Measurements from ENCODE around the gene PLOD1. TPM values are rescaled to one million over a fixed set of nuclear protein-coding genes. Genes with fewer than 3 reads are reported as not detected.

PLOD1 gene
- total RNA-seq, 1 experiment from 2014 or later, result 46.9 TPM

DNA sequence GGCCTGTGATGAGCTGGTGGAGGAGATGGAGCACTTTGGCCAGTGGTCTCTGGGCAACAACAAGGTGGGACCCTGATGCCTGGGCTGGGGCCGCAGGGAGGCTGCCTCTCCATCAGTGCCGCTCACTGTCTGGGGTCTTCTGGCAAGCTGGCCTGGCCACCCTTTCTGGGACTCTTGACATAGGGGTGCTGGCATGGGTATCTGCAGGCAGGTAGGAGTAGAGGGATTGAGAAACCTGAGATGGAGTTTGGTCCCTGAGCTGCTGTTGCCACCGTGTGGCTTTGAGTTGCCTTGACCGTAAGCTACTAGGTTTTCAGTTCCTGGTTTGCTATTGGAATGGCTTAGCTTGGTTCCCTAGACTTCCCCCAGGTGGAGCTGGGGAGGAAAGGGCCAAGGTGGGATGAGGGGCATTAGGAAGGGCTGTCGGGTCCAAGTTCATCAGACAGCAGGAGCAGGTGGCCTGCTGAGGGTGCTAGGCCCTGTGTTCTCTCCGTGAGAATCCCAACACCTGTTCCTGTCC, 32.6 kb downstream of the PLOD1 start:
- ChIA-PET CTCF (interaction anchor here (0.6 to 2.5 kb wide), 47 partner anchors 9 to 308 kb away, joined by 3 to 49 read pairs (median 5); partner anchors contain the start of genes CLCN6, FBXO6, KIAA2013 and MFN2), POLR2A (interaction anchor here (0.6 to 2.2 kb wide), 6 partner anchors 13 to 58 kb away, joined by 3 to 61 read pairs (median 3); partner anchors contain the start of genes MFN2 and PLOD1)
- peak overlapping the region; percentile 74; the same call in 1 of the 2 replicates for H3K27ac Mint-ChIP-seq
- peak; percentile 99 for ATAC-seq
- H3K9me3 Mint-ChIP-seq, result no peaks in the 10 kb centered on the region
- peak; percentile 78 for DNase-seq (ENCODE audit: low spot score)
- TF ChIP-seq FOXK1 (CRISPR knock-in tag; IDR thresholded peaks at IDR 0.05), result no peak
- TF ChIP-seq FOXP1 (CRISPR knock-in tag; IDR thresholded peaks at IDR 0.05; ENCODE audit: borderline replicate concordance), result no peak
- TF ChIP-seq ZNF232 (CRISPR knock-in tag; IDR thresholded peaks at IDR 0.05), result no peak
- no peak for TF ChIP-seq ZSCAN18 (CRISPR knock-in tag; IDR thresholded peaks at IDR 0.05)
- peaks cover 6% of the 10 kb centered on the region for H3K36me3 Mint-ChIP-seq
- H3K27me3 Mint-ChIP-seq (ENCODE audit: low read depth), result no peaks in the 10 kb centered on the region
- no peaks in the 10 kb centered on the region for H3K4me1 Mint-ChIP-seq
- no peak overlapping the region for H3K4me3 Mint-ChIP-seq

- no peaks in the 10 kb centered on the region for H3K9me3 Mint-ChIP-seq
- ChIA-PET CTCF (interaction anchor here (1.7 kb wide), 1 partner anchor 101 kb away, joined by 4 read pairs; no protein-coding TSS in a partner anchor), POLR2A (no interaction called here)
- no peak overlapping the region for H3K4me3 Mint-ChIP-seq
- ATAC-seq (no peak), DNase-seq (ENCODE audit: low spot score) (no peak)
- TF ChIP-seq TCF7 (CRISPR knock-in tag; IDR thresholded peaks at IDR 0.05; ENCODE audit: low read depth), result no peak
- no peaks in the 10 kb centered on the region for H3K27me3 Mint-ChIP-seq (ENCODE audit: low read depth)
- H3K27ac Mint-ChIP-seq, result peak overlapping the region; percentile 86
- no peaks in the 10 kb centered on the region for H3K4me1 Mint-ChIP-seq
- peaks cover 12% of the 10 kb centered on the region for H3K36me3 Mint-ChIP-seq
Observed at GRCh38 chr1:11970441-11971185, 36.1 kb downstream of the PLOD1 start.

- Mint-ChIP-seq H3K36me3 (peaks cover 17% of the 10 kb centered on the region), H3K4me3 (no peak overlapping the region), H3K27me3 (ENCODE audit: low read depth) (no peaks in the 10 kb centered on the region), H3K4me1 (peaks cover 21% of the 10 kb centered on the region), H3K27ac (0 out of 2 replicates have a peak overlapping the region, but pooled peaks have one; percentile 11), H3K9me3 (no peaks in the 10 kb centered on the region)
- TF ChIP-seq GRHL2 (CRISPR knock-in tag; IDR thresholded peaks at IDR 0.05; ENCODE audit: insufficient replicate concordance, severe bottlenecking) (no peak), ZNF121 (CRISPR knock-in tag; IDR thresholded peaks at IDR 0.05) (no peak), ZSCAN18 (CRISPR knock-in tag; IDR thresholded peaks at IDR 0.05) (no peak), ZNF281 (CRISPR knock-in tag; IDR thresholded peaks at IDR 0.05) (no peak), NR2C2 (CRISPR knock-in tag; IDR thresholded peaks at IDR 0.05) (no peak), ETV6 (CRISPR knock-in tag; IDR thresholded peaks at IDR 0.05) (no peak), MYBL2 (CRISPR knock-in tag; IDR thresholded peaks at IDR 0.05) (no peak), KAT7 (CRISPR knock-in tag; IDR thresholded peaks at IDR 0.05; ENCODE audit: borderline replicate concordance) (no peak), PRRX2 (CRISPR knock-in tag; IDR thresholded peaks at IDR 0.05) (no peak), FOXP1 (CRISPR knock-in tag; IDR thresholded peaks at IDR 0.05; ENCODE audit: borderline replicate concordance) (no peak), ZBTB21 (CRISPR knock-in tag; IDR thresholded peaks at IDR 0.05; ENCODE audit: borderline replicate concordance) (no peak), MXD4 (CRISPR knock-in tag; IDR thresholded peaks at IDR 0.05; ENCODE audit: borderline replicate concordance) (no peak), GABPB1 (CRISPR knock-in tag; IDR thresholded peaks at IDR 0.05) (no peak), TEAD4 (CRISPR knock-in tag; IDR thresholded peaks at IDR 0.05) (no peak)
- TF ChIP-seq, protein P1, sequence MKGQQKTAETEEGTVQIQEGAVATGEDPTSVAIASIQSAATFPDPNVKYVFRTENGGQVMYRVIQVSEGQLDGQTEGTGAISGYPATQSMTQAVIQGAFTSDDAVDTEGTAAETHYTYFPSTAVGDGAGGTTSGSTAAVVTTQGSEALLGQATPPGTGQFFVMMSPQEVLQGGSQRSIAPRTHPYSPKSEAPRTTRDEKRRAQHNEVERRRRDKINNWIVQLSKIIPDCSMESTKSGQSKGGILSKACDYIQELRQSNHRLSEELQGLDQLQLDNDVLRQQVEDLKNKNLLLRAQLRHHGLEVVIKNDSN (CRISPR knock-in tag; IDR thresholded peaks at IDR 0.05), result no peak
- TF ChIP-seq, protein P2, sequence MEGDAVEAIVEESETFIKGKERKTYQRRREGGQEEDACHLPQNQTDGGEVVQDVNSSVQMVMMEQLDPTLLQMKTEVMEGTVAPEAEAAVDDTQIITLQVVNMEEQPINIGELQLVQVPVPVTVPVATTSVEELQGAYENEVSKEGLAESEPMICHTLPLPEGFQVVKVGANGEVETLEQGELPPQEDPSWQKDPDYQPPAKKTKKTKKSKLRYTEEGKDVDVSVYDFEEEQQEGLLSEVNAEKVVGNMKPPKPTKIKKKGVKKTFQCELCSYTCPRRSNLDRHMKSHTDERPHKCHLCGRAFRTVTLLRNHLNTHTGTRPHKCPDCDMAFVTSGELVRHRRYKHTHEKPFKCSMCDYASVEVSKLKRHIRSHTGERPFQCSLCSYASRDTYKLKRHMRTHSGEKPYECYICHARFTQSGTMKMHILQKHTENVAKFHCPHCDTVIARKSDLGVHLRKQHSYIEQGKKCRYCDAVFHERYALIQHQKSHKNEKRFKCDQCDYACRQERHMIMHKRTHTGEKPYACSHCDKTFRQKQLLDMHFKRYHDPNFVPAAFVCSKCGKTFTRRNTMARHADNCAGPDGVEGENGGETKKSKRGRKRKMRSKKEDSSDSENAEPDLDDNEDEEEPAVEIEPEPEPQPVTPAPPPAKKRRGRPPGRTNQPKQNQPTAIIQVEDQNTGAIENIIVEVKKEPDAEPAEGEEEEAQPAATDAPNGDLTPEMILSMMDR (IDR thresholded peaks at IDR 0.05), result no peak
- TF ChIP-seq, protein P3, sequence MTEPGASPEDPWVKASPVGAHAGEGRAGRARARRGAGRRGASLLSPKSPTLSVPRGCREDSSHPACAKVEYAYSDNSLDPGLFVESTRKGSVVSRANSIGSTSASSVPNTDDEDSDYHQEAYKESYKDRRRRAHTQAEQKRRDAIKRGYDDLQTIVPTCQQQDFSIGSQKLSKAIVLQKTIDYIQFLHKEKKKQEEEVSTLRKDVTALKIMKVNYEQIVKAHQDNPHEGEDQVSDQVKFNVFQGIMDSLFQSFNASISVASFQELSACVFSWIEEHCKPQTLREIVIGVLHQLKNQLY (CRISPR knock-in tag; IDR thresholded peaks at IDR 0.05), result no peak
- ChIA-PET POLR2A (no interaction called here), CTCF (interaction anchor here (0.9 kb wide), 1 partner anchor 139 kb away, joined by 3 read pairs; no protein-coding TSS in a partner anchor)
- no peak for ATAC-seq
- no peak for DNase-seq (ENCODE audit: low spot score)
Observed at GRCh38 chr1:11977625-11978024, 43.1 kb downstream of the PLOD1 start.

Data from WTC11 (cell line).